HG03460 (cell line): Measurements from ENCODE around the gene GCG.

Source experiments
- ATAC-seq: cut with Tn5 transposase; IDR thresholded peaks from one replicate; pipeline ENCODE4 v1.9.1; 2021; ENCODE audit not compliant: unreplicated experiment

Gene GCG

GRCh38 chr2:162149940-162150339 lies 2.1 kb downstream of the GCG start:
- ATAC-seq, result no peak

- ATAC-seq, result no peak
Measured at GRCh38 chr2:162149466-162149865, 2.6 kb downstream of the GCG start.

DNA sequence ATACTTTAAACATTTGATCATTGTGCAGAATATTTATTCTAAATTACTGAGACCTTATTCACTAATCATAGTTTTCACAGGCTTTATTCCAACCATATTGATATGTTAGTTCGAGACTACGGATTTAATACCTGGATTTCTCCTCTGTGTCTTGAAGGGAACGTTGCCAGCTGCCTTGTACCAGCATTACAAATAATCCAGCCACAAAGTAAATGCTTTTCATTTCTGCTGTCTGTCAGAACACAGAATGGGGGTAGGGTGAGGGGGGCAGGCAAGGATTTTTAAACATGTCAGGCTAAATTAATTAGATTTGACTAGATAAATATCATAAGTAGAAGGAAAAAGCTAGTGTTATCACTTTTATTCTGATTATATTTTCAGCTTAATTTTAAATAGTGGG lies 3.1 kb downstream of the GCG start:
- no peak for ATAC-seq

DNA sequence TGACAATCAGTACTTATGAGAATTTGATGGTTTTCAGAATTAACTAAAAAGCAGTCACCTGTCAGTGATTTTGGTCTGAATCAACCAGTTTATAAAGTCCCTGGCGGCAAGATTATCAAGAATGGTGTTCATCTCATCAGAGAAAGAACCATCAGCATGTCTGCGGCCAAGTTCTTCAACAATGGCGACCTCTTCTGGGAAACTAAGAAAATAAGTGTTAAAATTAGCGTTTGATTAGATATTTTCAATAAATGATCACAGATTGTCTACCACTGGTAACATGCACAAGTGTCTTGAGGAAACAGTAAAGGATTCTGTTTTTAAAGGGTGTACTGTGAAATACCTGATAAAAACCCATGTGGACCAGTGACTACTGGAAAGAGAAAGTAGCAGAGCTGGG lies 8.1 kb downstream of the GCG start:
- ATAC-seq, result no peak

DNA sequence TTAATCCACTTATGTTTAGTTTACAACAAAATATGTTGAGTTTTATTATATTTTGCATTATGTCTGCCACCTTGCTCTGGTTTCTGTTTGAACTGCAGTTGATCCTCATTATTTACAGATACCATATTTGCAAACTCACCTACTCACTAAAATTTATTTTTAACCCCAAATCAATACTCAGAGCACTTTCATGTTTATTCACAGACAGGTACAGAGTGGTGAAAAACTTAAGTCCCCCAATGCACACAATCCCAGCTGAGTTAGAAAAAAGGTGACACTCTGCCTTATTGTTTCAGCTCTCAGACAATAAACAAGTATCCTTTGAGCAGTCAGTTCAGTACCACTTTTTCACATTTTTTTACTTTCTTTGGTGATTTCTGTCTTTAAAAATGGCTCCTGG lies 13.7 kb downstream of the GCG start:
- no peak for ATAC-seq

DNA sequence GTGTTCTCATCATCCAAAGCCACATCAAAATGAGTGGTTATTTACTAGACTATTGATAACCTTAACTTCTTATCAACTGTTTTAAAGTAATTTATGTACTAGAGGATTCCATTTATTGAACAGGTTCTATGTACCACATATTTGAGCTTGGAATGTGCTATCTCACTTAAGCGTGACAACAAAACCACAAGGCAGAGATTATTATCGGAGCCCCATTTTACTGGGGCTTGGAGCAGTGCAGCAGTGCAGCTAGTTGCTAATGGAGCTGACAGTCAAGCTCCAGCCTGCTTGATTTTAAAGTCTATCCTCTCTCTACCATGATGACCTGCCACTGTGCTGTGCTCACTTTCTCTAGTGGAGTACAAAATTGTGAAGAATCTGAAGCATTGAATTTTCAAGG lies 24.6 kb downstream of the GCG start:
- no peak for ATAC-seq

DNA sequence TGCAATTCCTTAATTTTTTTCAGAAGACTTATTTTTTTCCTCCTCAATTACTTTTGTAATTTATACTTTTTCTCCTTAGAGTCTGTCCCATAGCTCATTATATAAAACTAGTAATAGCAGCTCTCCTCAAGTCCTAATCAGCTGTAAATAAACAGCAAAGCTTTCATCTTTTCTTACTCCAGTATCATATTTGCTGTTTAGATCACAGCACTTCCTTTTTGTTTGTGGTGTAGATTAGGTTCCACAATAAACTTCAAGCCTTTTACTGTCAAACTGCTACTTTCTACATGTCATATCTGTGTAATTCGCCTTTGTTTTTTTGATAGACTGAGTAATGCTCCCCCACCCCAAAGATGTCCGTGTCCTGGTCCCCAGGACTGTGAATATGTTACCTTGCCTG lies 25.5 kb downstream of the GCG start:
- peak; percentile 16 for ATAC-seq

DNA sequence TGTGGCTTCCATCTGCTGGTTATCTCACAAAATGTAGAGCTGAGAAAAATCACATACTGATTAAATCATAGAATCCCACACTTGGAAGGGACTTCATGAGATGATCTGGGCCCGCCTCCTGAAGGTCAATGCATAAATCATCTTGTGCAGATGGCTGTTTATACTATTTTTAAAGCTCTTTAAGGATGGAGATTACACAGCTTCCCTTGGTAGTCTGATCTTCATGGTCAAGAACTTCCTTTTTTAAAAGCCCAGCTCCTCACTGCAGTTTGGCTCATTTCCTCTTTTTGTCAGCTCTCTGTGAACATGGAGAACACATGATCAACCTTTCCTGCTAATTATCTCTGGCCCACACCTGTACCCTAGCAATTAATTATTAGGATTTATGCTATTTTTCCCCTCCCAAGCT lies 25.9 kb downstream of the GCG start:
- peak; percentile 89 for ATAC-seq

- no peak for ATAC-seq
Measured at GRCh38 chr2:162125138-162125537, 26.9 kb downstream of the GCG start.

- no peak for ATAC-seq
Measured at GRCh38 chr2:162123806-162124758, 28.0 kb downstream of the GCG start.

GRCh38 chr2:162118166-162119031 lies 33.6 kb downstream of the GCG start:
- ATAC-seq, result no peak

GRCh38 chr2:162116352-162116751 lies 35.7 kb downstream of the GCG start:
- ATAC-seq, result no peak

DNA sequence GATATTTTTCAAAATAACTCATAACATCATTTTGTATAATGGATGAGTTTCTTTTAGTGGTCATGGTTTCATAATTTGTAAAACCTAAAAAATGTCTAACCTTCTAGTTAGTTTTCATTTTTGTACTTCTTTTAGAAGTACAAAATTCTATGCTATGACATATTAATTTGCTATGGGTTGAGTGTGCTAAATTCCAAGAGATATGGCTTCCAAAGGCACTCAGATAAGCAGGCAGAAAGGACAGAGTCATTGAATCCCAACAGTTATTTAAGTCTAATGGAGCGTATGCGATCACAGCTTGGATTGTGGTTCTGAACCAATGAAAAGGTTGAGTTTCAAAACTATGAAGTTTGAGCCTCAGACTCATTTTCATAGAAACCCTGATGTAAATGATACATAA lies 37.0 kb downstream of the GCG start:
- no peak for ATAC-seq

GRCh38 chr2:162114271-162114670 lies 37.8 kb downstream of the GCG start:
- no peak for ATAC-seq

GRCh38 chr2:162113776-162114168 lies 38.3 kb downstream of the GCG start:
- no peak for ATAC-seq

DNA sequence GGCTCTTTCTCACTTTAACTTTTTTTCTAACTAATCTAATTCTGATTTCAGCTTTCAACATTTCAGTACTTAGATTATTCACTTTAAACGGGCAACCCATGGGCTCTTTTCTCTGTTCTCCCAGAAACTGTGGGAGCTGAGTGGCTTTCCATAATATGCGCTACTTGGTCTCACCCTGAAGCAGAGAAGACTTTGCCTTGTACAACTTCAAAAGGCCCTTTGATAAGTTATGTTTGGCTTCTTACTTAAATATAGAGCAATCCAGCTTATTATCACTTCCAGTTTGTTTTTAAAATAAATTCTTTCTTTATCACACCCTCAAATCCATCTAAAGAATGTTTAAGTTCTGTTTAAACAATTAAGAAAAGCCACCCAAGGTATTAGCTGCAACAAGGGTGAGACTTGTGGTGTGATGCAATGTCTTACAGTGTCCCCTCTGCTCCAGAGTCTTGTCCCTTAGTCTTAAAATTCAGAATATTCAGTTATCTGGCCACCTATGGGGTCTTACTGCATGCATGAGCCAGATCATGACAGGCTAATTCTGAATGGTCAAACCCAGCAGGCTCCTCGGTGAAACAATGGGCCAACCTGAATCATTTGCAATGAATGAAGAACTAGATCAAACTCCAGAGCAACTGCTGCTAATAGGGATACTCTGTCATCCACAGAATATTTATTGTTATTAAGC lies 38.8 kb downstream of the GCG start:
- no peak for ATAC-seq

GRCh38 chr2:162111958-162112850 lies 39.8 kb downstream of the GCG start:
- no peak for ATAC-seq

DNA sequence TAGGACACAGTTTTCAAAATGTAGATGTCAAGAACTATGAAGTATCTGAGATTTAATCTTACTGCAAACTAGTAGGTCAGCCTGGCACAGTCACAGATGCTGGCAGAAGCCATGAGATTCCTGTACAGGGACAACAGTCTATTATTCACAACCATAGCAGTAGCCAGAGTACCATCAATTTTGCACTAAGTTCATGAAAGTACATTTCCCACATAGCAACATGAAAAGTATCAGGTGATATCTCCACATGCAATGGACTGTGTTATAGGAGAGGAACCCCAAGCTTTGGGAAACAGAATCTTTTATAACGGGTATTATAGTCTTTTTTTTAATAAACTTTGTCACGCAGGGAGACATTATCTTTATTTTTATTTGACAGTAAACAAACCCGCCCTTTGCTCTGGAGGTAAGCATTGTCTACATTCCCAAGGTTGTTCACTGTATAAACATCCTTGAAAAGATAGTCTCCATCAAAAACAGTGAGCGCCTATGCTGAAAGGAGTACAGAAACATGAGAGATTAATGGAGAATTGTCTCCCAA lies 44.6 kb downstream of the GCG start:
- ATAC-seq, result no peak

DNA sequence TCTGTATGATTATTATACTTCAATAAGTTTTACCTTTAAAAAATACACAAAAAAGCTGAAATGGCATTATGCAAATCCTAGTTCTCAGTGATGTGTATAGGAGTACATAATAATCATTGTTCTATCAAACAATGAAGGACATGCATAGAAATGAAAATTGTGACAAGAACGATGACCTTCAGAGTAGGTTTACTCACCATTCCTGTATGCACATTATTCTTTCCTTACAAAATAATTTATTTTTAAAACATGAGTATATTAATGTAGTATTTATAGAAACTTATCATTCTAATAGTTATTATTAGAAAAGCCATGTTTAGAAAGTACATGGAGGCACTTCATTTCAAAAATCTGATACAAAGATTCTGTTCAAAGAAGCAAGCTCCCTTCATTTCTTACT lies 45.3 kb downstream of the GCG start:
- no peak for ATAC-seq

- no peak for ATAC-seq
Measured at GRCh38 chr2:162106146-162106551, 45.9 kb downstream of the GCG start.
